ENCODE results near the gene APLNR. TPM values are rescaled to one million over a fixed set of nuclear protein-coding genes. Genes with fewer than 3 reads are reported as not detected.
A peak's percentile ranks its signal among the peaks of the same experiment; 100 is the strongest.

APLNR gene
- total RNA-seq, 1 experiment from 2014 or later = not detected

- peak; percentile 28 for DNase-seq (ENCODE audit: low read depth)
These were observed 14.5 kb upstream of the APLNR start for GRCh38 chr11:57251491-57252104.

GRCh38 chr11:57251037-57251436 is 14.0 kb upstream of the APLNR start:
- no peak for DNase-seq (ENCODE audit: low read depth)

- DNase-seq (ENCODE audit: low read depth) = peak; percentile 62
These were observed 12.6 kb upstream of the APLNR start for GRCh38 chr11:57249384-57250319.

GRCh38 chr11:57248780-57249383 is 11.8 kb upstream of the APLNR start:
- DNase-seq (ENCODE audit: low read depth) = peak; percentile 73

GRCh38 chr11:57244911-57245310 is 7.9 kb upstream of the APLNR start:
- no peak for DNase-seq (ENCODE audit: low read depth)

- no peak for DNase-seq (ENCODE audit: low read depth)
These were observed 4.4 kb upstream of the APLNR start for GRCh38 chr11:57241353-57241972.

- no peak for DNase-seq (ENCODE audit: low read depth)
These were observed 3.7 kb upstream of the APLNR start for GRCh38 chr11:57240757-57241156.

- no peak for DNase-seq (ENCODE audit: low read depth)
These were observed 3.0 kb upstream of the APLNR start for GRCh38 chr11:57240007-57240406.

- no peak for DNase-seq (ENCODE audit: low read depth)
These were observed 2.3 kb upstream of the APLNR start for GRCh38 chr11:57239348-57239747.

- DNase-seq (ENCODE audit: low read depth) = no peak
These were observed 1.0 kb downstream of the APLNR start for GRCh38 chr11:57235761-57236703.

GRCh38 chr11:57233702-57234101 is 3.3 kb downstream of the APLNR start:
- DNase-seq (ENCODE audit: low read depth) = no peak

- DNase-seq (ENCODE audit: low read depth) = no peak
These were observed 5.4 kb downstream of the APLNR start for GRCh38 chr11:57231539-57232253.

- DNase-seq (ENCODE audit: low read depth) = no peak
These were observed 6.1 kb downstream of the APLNR start for GRCh38 chr11:57230791-57231538.

- DNase-seq (ENCODE audit: low read depth) = no peak
These were observed 6.7 kb downstream of the APLNR start for GRCh38 chr11:57230316-57230715.

GRCh38 chr11:57228600-57228999 is 8.4 kb downstream of the APLNR start:
- DNase-seq (ENCODE audit: low read depth) = no peak

- DNase-seq (ENCODE audit: low read depth) = peak; percentile 10
These were observed 12.5 kb downstream of the APLNR start for GRCh38 chr11:57224537-57224936.

GRCh38 chr11:57224128-57224527 is 12.9 kb downstream of the APLNR start:
- DNase-seq (ENCODE audit: low read depth) = no peak

GRCh38 chr11:57223601-57224000 is 13.4 kb downstream of the APLNR start:
- no peak for DNase-seq (ENCODE audit: low read depth)

- no peak for DNase-seq (ENCODE audit: low read depth)
These were observed 14.8 kb downstream of the APLNR start for GRCh38 chr11:57222239-57222638.
